HG03521 (cell line): ENCODE data around the gene COL4A2.
"Not testable (repeated sequence)": the region's sequence is repeated elsewhere in the genome, so short reads cannot be mapped to it uniquely, and the experiment has no call there.

Source experiments
- ATAC-seq: cut with Tn5 transposase; IDR thresholded peaks from one replicate; pipeline ENCODE4 v1.9.1; 2021; ENCODE audit warnings: mild to moderate bottlenecking, moderate library complexity; ENCODE audit not compliant: unreplicated experiment

The COL4A2 gene

GRCh38 chr13:110320645-110321044 is 13.6 kb downstream of the COL4A2 start:
- no peak for ATAC-seq

DNA sequence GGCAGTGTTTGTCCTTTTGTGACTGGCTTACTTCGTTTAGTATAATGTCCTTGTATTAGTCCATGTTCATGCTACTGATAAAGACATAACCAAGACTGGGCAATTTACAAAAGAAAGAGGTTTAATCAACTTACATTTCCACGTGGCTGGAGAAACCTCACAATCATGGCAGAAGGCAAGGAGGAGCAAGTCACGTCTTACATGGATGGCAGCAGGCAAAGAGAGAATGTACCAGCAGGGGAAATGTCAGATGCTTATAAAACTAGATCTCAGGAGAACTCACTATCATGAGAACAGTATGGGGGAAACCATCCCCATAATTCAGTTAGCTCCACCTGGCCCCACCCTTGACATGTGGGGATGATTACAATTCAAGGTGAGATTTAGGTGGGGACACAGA is 14.5 kb downstream of the COL4A2 start:
- not testable (repeated sequence) for ATAC-seq

DNA sequence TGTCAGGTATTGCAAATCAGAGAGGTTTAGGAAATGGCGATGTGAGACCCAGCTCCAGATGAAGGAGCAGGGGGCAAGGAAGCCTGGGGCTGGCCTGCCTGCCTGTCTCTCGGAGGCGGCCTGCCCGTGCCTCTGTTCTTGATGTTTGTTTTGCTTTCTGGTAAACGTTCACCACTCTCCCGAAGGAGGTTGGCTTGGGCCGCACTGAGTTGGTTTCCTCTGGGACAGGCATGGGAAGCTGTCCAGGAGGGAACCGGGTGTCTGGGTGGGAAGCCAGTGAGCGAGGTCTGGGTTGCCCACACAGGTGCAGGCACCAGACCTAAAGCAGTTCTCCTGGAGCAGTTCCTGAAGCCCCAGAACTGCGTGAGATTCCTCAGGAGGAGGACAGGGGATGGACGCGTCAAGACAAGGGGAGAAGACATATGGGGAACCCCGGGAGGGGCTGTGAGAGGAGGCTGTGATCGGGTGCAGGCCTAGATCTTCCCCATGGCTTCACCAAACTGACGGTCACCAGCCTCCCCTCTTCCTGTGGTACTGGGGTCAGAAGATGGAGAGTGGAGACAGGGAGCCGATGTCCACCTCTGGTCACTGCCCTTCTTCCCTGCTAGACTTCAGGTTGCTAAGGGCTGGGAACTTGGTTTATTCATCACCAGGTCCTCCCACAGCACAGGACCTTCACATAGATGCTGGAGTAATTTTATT is 15.2 kb downstream of the COL4A2 start:
- no peak for ATAC-seq

DNA sequence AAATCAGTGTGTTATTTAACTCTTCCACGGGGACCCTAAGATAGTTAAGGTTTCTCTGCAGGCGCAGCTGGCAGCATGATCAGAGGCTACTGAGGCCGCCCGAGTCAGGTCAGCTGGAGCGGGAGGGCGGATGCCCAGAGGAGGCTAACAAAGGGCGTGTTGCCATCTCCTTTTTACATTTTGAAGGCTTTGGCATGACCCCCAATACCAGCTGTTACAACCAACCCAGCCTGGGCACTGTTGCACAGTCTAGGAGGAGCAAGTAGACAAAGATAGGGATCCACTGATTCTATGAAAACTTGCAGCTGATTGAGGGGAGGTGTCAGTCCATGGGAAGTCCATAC is 15.7 kb downstream of the COL4A2 start:
- ATAC-seq: no peak

DNA sequence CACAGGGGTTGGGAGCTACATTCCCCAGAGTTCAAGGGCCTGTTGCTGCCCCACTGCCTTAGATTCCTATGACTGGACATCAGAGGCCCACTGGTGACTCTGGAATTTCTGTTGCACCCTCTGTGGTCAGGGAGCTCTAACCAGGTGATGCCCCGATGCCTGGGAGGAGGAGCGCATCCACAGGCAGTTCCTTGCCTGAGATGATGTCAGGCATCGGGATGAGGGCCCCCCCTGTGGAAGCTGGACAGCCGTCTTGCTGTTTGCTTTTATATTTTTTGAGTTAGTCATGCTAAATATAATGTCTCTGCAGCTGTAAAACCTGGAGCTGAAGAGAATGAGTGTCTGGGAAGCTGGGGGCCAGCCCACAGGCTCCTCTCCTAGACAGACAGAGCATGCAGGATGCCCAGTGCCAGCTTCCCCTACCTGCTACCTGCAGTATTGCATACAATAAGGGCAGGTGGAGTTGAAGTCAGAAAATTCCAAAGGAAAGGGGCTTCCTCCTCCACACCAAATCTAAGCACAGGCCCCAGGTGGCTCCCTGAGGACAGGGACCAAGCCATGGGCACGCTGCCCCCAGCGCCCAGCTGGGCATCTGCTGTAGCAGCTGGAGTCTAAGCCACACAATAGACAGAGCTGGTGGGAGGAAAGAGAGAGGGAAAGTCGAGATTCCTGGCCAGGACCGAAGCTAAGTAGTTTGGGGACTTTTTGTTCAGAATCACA is 16.2 kb downstream of the COL4A2 start:
- no peak for ATAC-seq

DNA sequence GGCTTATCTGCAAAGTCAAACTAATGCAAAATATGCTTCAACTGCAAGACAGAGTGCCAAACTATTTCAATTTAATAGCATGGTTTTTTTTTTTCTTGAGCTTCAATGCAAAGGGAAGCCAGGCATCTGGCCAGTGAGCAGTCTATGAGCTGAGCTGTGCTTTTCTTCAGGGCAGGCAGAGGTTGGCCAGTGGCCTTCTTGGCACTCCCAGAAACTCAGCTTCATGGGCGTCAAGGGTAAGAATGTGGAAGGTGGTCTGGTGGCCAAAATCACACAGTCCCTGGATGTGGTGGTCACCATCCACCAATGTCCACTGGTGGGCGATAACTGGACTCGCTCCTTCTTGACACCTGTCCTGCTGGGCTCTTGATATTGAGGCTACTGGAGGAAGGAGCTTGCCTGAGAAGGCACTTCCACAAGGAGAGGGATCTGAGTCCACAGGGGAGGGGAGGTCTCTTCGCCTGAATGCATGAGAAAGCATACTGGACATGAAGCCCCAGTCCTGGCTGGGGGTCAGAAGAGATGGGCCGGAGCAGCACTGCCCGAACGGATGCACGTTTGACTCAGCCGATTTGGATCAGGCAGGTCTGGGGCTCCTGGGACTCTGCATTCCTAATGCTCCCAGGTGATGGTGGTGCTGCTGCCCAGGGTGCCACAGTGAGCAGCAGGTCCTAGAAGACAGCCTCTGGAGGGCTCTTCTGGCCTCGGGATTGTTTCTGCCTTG is 17.1 kb downstream of the COL4A2 start:
- ATAC-seq: no peak

DNA sequence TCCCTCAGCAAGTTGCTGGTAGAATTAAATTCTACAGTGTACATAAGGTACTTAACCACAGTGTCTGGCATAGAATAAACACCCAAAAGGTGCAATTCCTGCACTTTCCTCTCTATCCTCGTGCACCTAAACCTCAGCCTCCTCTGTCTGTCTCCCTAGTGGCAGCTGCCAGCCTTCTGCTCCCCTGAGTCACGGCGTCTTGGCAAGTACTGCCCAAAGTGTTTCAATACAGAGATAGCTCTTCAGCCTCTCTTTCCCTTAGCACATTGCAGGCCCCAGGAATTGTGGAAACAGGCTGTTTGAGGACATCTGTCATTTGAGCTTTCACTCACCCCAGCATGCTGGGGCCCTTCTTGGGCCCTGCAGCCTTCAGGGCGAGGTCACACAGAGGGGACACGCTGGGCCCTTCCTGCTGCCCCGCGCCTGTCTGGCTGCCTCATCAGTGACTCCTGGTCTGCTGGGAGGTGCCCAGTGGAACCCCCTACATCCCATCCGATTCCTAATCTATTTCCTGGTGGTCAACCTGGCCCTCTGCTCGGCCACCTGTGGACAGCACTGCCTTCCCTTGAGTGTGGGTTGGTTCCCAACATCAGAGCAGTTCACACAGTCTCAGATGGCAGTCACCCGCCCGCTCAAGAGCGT is 19.3 kb downstream of the COL4A2 start:
- ATAC-seq: no peak

DNA sequence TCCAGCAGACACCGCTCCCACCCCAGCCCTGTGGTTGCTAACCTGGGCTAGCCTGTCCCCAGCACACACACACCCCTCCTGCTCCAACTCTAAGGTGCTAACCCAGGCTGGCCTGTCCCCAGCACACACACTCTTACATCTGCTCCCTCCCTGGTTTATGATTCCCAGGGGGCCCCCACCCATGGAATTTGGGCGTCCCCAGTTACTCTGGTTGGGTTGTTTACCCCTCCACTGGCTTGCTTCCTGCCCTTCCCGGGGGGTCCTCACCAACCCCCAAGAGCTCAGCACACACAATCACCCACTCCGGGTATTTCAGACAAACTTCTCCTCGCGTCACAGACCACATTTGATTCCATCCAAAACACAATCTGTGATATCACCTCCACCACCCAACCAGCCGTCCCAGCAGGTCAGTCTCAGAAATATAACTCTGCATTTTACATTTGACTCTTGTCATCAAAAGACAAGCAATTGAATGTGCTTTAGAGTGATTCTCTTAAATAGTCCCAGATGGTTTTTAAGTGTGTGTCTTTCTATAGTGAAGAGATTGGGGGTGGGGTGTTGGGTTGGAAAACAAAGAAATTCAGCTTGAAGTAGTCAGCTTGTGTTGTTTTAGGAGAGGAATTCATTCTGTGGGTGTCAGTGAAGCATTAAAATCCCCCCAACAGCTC is 20.1 kb downstream of the COL4A2 start:
- ATAC-seq: no peak

DNA sequence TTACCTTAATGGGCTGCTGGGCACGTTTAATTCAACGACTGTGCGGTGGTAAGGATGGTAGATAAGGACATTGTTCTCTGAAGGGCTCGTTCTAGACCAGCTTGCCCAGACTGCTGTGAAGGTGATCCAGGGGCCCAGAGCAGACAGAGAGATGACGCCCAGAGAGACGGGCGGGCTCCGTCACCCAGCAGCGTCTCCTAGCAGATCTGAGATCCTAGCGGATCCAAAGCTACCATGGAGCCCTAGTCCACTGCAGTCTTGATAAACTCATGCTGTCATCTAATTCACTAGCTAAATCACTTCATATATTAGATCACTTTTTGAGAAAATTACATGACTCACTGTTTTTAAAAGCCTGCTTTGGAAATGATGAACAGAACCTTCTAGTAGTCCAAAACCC is 21.5 kb downstream of the COL4A2 start:
- no peak for ATAC-seq

- ATAC-seq: no peak
Observed at GRCh38 chr13:110329258-110329657, 22.2 kb downstream of the COL4A2 start.

DNA sequence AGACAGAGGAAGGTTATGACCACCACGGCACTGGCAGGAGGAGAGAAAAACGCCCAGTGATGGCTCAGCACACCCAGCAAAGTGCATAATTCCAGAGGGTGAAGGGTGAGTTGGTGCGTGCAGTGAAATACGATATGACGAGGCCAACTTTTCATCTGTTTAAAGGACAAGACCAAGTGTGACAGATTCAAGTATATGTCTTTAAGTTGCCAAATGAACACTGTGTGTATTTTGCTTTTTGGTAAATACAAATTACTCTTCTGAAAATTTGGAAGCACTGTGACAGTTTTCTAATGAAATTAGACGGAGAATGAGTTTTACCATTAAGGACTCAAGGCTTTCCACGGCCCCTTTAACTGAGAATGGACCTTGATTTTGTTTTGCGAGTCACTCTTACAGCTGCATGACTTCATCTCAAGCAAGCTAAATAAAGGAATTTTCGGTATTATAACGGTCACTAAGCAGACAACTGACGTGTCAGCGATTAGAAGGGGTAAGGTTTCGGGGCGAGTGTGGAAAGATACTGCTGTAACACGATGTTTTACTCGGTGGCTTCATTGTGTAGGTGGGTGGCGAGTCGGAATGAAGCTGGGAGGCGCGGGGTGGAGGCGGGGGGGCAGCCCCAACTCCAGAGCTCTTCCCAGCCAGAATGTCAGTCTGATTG is 22.8 kb downstream of the COL4A2 start:
- ATAC-seq: no peak

DNA sequence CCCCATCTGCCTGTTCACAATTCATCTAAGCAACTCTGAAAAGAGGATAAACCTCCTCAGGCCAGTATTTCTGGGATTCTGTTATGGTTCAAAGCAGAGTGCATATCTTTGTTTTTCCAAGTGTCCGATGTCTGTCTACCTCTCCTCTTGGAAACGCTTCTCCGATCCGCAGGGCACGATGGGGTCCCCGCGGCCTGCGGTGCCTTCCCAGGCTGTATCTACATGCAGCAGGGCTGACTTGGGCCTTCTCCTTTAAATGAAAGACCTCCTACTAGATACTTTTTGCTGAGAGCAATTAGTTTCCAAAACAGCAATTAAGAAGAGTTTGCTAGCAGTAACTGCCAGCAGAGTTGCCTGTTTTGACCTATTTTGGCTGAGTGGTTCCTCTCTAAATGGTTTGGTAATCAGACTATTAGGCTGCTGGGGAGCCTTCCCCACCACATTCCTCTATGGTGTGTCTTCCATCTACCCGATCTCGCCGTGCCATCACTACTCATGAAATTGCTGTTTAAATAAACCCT is 23.5 kb downstream of the COL4A2 start:
- no peak for ATAC-seq

DNA sequence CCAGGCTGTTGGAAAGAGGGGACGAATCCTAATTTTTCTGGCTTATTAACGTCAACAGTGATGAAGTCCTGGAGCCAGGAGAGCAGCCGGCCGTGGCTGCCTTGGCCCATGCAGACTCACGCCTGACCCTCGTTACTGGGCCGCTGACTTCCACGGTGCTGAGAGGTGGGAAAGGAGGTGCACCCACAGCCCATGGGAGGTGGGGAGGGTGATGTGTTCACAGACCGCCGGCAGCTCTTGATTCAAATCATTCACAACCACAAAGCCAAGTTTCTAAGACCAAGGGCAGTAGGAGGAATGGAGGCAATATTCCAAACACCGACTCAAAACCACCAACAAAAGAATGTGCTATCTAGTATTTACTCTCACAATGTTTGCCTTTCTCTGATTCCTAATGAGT is 24.3 kb downstream of the COL4A2 start:
- no peak for ATAC-seq

DNA sequence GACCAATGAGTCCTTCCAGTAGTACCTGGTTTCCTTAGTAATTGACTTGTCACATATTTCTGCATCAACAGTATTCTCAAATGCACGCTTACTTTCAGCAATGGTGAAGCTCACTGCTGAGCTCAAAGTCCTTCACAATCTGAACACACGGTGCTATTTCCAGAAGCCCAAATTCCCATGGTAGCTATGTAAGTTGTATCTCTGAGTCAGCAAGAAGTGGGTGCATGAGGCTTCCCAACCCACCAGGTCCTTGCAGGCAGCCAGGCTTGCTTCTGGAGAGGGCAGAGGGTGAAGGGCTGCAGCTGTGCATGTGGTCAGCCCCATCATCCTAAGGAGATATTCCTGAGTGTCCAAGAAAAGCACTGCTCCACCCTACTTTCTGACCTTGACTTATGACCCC is 25.7 kb downstream of the COL4A2 start:
- no peak for ATAC-seq

- ATAC-seq: no peak
Observed at GRCh38 chr13:110333837-110334236, 26.8 kb downstream of the COL4A2 start.

DNA sequence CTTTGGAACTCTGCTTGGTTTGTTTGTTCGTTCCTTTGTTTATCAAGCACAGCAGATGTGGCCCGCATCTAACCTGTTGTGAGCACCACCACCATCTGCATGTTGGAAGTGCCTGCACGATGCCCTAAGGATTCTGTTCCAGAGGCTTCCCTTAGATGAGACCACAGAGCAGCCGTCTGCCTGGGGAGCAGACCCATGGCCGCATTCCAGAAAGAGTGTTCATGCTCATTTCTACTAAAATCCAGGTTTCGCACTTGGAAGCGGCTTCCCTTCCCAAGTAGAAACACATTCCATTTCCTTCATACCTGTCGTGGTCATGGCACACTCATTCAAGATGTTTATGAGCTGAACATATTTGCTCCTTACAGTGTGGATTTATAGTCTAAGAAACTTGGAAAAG is 27.2 kb downstream of the COL4A2 start:
- ATAC-seq: no peak

GRCh38 chr13:110334841-110335490 is 27.9 kb downstream of the COL4A2 start:
- no peak for ATAC-seq

- no peak for ATAC-seq
Observed at GRCh38 chr13:110336108-110336507, 29.0 kb downstream of the COL4A2 start.

- no peak for ATAC-seq
Observed at GRCh38 chr13:110336681-110337080, 29.6 kb downstream of the COL4A2 start.

DNA sequence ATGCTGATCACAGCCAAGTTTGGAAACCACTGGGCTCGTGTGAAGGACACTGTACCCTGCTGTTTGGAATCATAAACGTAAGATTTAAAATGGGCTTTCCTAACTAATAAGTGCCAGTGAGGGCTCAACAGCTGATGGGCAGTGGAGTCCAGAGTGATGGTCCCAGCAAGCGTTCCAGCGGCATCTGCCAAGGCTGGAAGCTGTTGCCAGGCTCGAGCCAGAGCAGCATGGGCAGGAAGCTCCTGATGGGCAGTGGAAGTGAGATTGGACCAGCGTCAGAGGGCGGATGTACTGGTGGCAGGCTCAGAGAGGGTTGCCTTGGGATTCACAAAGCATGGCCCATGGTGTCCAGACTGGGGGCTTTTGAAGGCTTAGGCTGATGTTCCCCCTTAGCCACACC is 30.2 kb downstream of the COL4A2 start:
- no peak for ATAC-seq
